Panc1 (cell line): Measurements from ENCODE around the gene ZNF284. TPM values are rescaled to one million over a fixed set of nuclear protein-coding genes. Genes with fewer than 3 reads are reported as not detected.

ENCODE experiments used
- ATAC-seq: fragments of 200-7000 bp; cut with Tn5 transposase; 2 replicates; pipeline ENCODE4 v1.9.1; 2020; ENCODE audit warnings: mild to moderate bottlenecking, moderate library complexity
- BruUV-seq: library from RNA; stranded (reverse); fragments of 400-500 nt; replicated peaks from 2 replicates; lab custom pipeline; 2021; lab: Mats Ljungman, UMichigan
- CTCF ChIA-PET: fragments of 300-600 bp; sonication (Branson Sonifier 250); formaldehyde crosslinking; loops from one replicate; lab custom pipeline; 2022; ENCODE audit warnings: antibody characterized with exemption; lab: Charles Lee
- POLR2A ChIA-PET: fragments of 300-600 bp; sonication (Branson Sonifier 250); formaldehyde crosslinking; loops from one replicate; lab custom pipeline; 2022; ENCODE audit warnings: antibody characterized with exemption; lab: Charles Lee
- DNase-seq: peaks from one replicate; pipeline ENCODE4 v3.0.0-alpha.2; 2010; ENCODE audit warnings: low read depth, low spot score
- H3K27ac ChIP-seq: 2 replicates; pipeline ENCODE4 v1.5.1; 2011; ENCODE audit warnings: mild to moderate bottlenecking, low read length, inconsistent platforms
- H3K27me3 ChIP-seq: fragments of 200-500 bp; sonication (Bioruptor generic); 2 replicates; pipeline ENCODE4 v1.6.0; 2014; ENCODE audit warnings: low read length, inconsistent platforms; ENCODE audit not compliant: control insufficient read depth, insufficient read depth
- H3K36me3 ChIP-seq: fragments of 200-500 bp; sonication (Bioruptor generic); 2 replicates; pipeline ENCODE4 v1.5.1; 2014; ENCODE audit warnings: inconsistent platforms, mild to moderate bottlenecking, low read length, moderate library complexity; ENCODE audit not compliant: control insufficient read depth, insufficient read depth
- H3K4me1 ChIP-seq: 2 replicates; pipeline ENCODE4 v1.5.1; 2011; ENCODE audit warnings: inconsistent platforms, mild to moderate bottlenecking, low read length, moderate library complexity; ENCODE audit not compliant: control insufficient read depth, insufficient read depth
- H3K4me3 ChIP-seq, 2 experiments: 2 replicates each; pipeline ENCODE4 v1.5.1; 2011 to 2012; ENCODE audit warnings: low read depth in 2 of 2, low read length in 2 of 2, mild to moderate bottlenecking in 2 of 2, inconsistent platforms in 1 of 2, moderate library complexity in 1 of 2
- H3K9me3 ChIP-seq: fragments of 200-500 bp; sonication (Bioruptor generic); 2 replicates; pipeline ENCODE4 v1.5.1; 2014; ENCODE audit warnings: low read depth, mild to moderate bottlenecking, inconsistent platforms, low read length, moderate library complexity; ENCODE audit not compliant: control insufficient read depth, insufficient read depth
- CTCF ChIP-seq: fragments of 450-650 bp; IDR thresholded peaks from 2 replicates; pipeline ENCODE4 v1.5.1; 2017; ENCODE audit warnings: mild to moderate bottlenecking
- POLR2AphosphoS5 ChIP-seq: IDR thresholded peaks from 2 replicates; pipeline ENCODE4 v1.6.1; 2012; ENCODE audit warnings: mild to moderate bottlenecking, low read depth, low read length, moderate library complexity
- SIN3A ChIP-seq: IDR thresholded peaks from 2 replicates; pipeline ENCODE4 v1.6.1; 2012; ENCODE audit warnings: low read depth, mild to moderate bottlenecking, low read length, moderate library complexity, borderline replicate concordance; ENCODE audit not compliant: insufficient read depth
- TCF7L2 ChIP-seq: IDR thresholded peaks from 2 replicates; pipeline ENCODE4 v1.6.1; 2011; ENCODE audit warnings: mild to moderate bottlenecking, low read depth, low read length, inconsistent platforms
- in situ Hi-C: cut with HindIII; loops from 2 replicates; pipeline ENCODE4 v1.10.0; 2016; ENCODE audit warnings: low sequenced_read_pairs, low pct_unique_long_range_greater_than_20kb
- intact Hi-C: fragments of 100-400 bp; cut with micrococcal nuclease; formaldehyde crosslinking; loops from one replicate; pipeline ENCODE4 v1.10.0; 2022; ENCODE audit not compliant: unreplicated experiment
- total RNA-seq: library from RNA; stranded (reverse); gene quantifications from one replicate; pipeline ENCODE4 v1.2.1, GENCODE V29; 2021; ENCODE audit not compliant: unreplicated experiment
- TF ChIP-seq, protein P1 (sequence below), 2 experiments: IDR thresholded peaks; 2 replicates each; pipeline ENCODE4 v1.6.1; 2011 to 2012; ENCODE audit warnings: low read depth in 2 of 2, control low read depth in 1 of 2, low read length in 1 of 2, mild to moderate bottlenecking in 1 of 2, moderate library complexity in 1 of 2; ENCODE audit not compliant: insufficient read depth in 1 of 2

ZNF284 gene
- total RNA-seq, 1 experiment from 2014 or later = 0.87 TPM

DNA sequence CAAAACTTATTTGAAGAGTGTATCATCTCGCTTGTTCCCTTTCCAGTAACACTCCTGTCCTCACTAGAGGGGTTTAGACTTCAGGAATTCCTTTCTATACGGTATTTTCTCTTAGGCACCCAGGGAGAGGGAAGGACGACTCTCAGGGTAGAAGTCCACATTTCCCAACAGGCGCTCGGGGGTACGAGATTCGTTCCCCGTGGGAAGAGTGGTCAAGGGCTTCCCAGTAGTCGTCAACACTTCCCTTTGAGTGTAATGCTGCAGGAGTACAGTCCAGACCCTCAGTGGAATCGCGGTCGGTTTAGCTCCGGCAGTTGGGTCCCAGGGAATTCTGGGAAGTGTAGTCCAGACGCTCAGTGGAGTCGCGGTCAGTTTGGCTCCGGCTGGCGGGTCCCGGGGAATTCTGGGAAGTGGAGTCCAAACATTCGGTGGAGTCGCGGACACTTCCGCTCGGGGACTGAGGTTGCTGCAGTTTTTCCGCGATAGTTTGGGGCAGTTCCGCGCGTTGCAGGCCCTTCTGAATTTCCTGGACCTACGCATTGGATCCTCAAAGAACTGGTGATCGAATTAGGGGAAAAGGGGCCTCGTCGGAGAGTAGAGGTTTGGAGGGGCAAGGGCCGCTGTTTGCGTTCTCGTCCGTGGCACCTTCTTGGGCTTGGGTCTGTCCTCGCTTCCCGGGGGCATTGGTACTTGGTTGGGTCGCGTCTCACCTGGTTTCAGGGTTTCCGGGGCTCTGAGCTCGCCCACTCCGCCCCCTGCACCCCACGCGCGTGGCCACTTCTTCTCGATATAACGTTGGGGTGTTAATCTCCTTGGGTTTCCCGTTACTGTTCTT, 22.2 kb downstream of the ZNF284 start, which contains the start of gene ZNF224:
Gene ZNF224, plus strand, starts transcription at position 431 of the 835 bp plus-strand sequence. CDS start 3,513 bp downstream, outside the sequence.
- Histone ChIP-seq H3K36me3 (peaks cover 2% of the 10 kb centered on the region; the same call in 1 of the 2 replicates), H3K4me1 (no peaks in the 10 kb centered on the region), H3K4me3 (peak within 1 kb of the TSS; percentile 88 to 93), H3K27me3 (no peaks in the 10 kb centered on the region), H3K27ac (peak within 1 kb of the TSS; percentile 87), H3K9me3 (no peaks in the 10 kb centered on the region)
- TF ChIP-seq POLR2AphosphoS5 (peak; percentile 61; the same call in 1 of the 2 replicates), CTCF (no peak)
- ATAC-seq = peak; percentile 98
- intact Hi-C loops = no loop called here
- CTCF ChIA-PET = interaction anchor here (0.7 kb wide), 1 partner anchor 406 kb away, joined by 3 read pairs; the partner anchor contains the start of gene ZNF180
- no peak for DNase-seq
- POLR2A ChIA-PET = no interaction called here
- in situ Hi-C loops = no loop called here
- no TSS peak for BruUV-seq

DNA sequence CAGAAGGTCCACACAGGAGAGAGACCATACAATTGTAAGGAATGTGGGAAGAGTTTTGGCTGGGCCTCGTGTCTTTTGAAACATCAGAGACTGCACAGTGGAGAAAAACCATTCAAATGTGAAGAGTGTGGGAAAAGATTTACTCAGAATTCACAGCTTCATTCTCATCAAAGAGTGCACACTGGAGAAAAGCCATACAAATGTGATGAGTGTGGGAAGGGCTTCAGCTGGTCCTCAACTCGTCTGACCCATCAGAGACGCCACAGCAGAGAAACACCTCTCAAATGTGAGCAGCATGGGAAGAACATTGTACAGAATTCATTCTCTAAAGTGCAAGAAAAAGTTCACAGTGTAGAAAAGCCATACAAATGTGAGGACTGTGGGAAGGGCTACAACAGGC, 35.8 kb downstream of the ZNF284 start:
- Histone ChIP-seq H3K4me1 (no peaks in the 10 kb centered on the region), H3K27me3 (no peaks in the 10 kb centered on the region), H3K4me3 (no peak overlapping the region), H3K36me3 (no peaks in the 10 kb centered on the region; the same call in 1 of the 2 replicates), H3K27ac (no peak overlapping the region), H3K9me3 (peaks cover 39% of the 10 kb centered on the region; the same call in 1 of the 2 replicates)
- POLR2A ChIA-PET = no interaction called here
- no peak for ATAC-seq
- TF ChIP-seq TCF7L2 (no peak), SIN3A (no peak), CTCF (no peak), POLR2AphosphoS5 (no peak)
- TF ChIP-seq, protein P1, sequence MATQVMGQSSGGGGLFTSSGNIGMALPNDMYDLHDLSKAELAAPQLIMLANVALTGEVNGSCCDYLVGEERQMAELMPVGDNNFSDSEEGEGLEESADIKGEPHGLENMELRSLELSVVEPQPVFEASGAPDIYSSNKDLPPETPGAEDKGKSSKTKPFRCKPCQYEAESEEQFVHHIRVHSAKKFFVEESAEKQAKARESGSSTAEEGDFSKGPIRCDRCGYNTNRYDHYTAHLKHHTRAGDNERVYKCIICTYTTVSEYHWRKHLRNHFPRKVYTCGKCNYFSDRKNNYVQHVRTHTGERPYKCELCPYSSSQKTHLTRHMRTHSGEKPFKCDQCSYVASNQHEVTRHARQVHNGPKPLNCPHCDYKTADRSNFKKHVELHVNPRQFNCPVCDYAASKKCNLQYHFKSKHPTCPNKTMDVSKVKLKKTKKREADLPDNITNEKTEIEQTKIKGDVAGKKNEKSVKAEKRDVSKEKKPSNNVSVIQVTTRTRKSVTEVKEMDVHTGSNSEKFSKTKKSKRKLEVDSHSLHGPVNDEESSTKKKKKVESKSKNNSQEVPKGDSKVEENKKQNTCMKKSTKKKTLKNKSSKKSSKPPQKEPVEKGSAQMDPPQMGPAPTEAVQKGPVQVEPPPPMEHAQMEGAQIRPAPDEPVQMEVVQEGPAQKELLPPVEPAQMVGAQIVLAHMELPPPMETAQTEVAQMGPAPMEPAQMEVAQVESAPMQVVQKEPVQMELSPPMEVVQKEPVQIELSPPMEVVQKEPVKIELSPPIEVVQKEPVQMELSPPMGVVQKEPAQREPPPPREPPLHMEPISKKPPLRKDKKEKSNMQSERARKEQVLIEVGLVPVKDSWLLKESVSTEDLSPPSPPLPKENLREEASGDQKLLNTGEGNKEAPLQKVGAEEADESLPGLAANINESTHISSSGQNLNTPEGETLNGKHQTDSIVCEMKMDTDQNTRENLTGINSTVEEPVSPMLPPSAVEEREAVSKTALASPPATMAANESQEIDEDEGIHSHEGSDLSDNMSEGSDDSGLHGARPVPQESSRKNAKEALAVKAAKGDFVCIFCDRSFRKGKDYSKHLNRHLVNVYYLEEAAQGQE (IDR thresholded peaks at IDR 0.05; ENCODE audit: insufficient read depth in 1 of 2, low read depth in 2 of 2, low read length in 1 of 2) = no peak
- CTCF ChIA-PET = no interaction called here
- in situ Hi-C loops = no loop called here
- intact Hi-C loops = no loop called here
- BruUV-seq = no TSS peak
- DNase-seq = no peak
